ENCODE data around the gene NSUN7.

The NSUN7 gene

DNA sequence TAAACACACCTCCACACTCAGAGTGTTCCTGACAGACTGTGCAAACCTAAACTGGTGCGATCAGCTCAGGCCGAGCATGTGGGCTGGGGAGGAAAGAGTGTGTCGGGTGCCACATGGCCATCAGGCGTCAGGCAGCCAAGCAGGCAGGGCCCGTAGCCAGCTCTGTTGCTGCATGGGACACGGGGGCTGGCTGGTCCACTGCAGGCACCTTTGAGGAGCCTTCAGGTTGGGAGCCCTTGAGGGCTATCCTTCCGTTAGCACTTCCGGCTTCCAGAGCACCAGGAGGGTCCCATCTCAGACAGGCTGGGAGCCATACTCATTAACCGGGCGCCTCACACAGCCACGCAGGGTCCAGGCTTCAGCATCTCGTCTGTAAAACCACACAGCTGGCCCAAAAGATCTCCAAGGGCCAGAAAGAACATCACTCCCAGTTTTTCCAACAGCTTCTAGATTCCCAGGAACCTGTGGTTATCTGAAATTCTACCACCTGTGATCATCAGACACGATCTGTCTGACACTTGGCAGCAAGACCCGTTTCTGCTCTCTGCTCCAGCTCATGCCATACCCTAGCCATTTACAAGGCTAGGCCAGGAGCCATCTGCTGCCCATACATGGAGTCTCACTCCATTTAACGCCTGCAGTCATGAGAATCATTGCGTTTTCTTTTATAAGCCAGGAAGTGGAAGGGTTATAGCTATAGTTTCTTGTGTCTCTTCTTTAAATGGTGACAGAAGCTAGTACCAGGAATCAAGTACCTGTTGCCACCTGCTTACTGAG, 87.5 kb downstream of the NSUN7 start:
- ATAC-seq (replicated peaks), result no peak
- no peak for DNase-seq
- Mint-ChIP-seq H3K27me3 (peaks cover 15 to 29% of the 10 kb centered on the region in 2 donors), H3K4me3 (no peak overlapping the region), H3K4me1 (ENCODE audit: low read depth in 2 of 2) (no peaks in the 10 kb centered on the region), H3K9me3 (no peaks in the 10 kb centered on the region), H3K36me3 (ENCODE audit: insufficient read depth) (no peaks in the 10 kb centered on the region), H3K27ac (no peak overlapping the region)

DNA sequence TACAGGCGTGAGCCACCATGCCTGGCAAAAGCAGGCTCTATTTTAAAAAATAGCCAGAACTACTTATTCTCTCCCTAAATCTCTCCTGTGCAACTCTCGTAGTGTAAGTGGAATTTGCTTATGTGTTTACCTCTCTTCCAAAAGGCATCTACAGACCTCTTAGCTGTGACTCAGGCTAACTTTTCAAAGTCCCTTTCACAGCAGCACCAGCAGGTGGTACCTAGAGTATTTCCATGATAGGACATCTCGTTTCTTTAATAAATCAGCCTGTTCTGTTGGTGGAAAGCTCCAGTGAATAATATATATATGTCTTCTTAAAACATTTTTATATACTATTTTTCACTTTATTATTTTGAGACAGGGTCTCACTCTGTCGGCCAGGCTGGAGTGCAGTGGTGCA, 89.0 kb downstream of the NSUN7 start:
- Mint-ChIP-seq H3K9me3 (no peaks in the 10 kb centered on the region), H3K27ac (no peak overlapping the region), H3K4me1 (ENCODE audit: low read depth in 2 of 2) (no peaks in the 10 kb centered on the region), H3K4me3 (no peak overlapping the region), H3K36me3 (ENCODE audit: insufficient read depth) (no peaks in the 10 kb centered on the region), H3K27me3 (peaks cover 15 to 16% of the 10 kb centered on the region in 2 donors)
- ATAC-seq (replicated peaks), result no peak
- DNase-seq, result no peak

DNA sequence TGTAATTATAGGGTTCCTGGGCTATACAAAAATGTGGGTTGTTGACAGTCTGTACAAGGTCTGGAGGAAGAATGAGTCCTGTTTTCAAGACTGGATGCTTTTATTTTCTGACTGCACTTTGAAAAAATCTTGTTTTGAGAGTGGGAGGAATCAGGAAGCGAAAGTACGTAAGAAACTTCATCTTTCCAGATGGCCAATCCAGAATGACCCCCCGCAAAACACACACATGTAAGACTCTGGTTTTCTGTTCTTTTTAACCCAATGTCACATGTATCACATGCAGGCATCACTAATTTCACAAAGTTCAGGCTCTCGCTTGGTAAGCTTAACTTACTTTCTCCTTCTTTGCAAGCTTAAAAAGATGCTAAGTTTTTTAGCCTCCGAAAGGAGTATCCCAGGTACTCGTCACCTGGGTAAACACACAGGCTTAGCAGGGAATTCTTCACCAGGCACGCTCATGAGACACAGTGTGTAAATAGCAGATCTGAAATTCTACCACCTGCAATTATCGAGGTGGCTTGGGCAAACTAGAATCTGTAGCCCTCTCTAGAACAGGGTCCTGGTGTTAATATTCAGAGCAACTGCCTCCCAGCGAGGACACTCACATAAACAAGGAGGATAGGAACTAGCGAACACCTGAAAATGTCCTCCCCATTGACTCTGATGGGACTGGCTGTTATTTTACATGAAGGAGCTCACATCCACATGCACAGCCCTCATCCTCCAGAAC, 90.7 kb downstream of the NSUN7 start:
- Mint-ChIP-seq H3K4me1 (ENCODE audit: low read depth in 2 of 2) (no peaks in the 10 kb centered on the region), H3K27me3 (peaks cover 7 to 16% of the 10 kb centered on the region in 2 donors), H3K27ac (no peak overlapping the region), H3K4me3 (no peak overlapping the region), H3K9me3 (no peaks in the 10 kb centered on the region), H3K36me3 (ENCODE audit: insufficient read depth) (no peaks in the 10 kb centered on the region)
- no peak for DNase-seq
- no peak for ATAC-seq (replicated peaks)

DNA sequence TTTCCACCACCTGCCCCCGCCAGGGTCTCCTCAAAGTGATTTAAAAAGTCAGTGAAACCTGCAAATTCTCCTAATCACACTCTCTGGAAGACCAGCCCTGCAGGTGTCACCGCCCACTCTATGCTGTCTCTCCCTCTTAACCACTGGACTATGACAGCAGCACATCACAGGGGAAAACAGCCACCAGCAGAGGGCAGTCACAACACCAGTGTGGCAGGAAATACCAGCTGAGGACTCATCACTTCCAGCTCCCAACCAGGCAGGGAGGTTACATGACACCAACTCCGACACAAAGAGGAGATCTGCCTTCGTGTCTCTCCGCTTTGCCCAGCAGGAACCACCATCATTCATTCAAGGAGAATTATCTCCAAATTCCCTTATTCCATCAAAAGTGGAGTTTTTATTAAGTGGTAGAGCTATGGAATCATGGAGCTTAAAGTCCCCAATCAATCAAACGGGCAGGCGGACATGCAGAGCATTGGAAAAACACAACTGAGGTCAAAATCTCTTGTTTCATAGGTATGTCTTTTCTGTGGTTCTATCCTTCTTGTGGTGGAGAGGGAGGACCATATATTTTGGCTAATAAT, 91.3 kb downstream of the NSUN7 start:
- Mint-ChIP-seq H3K4me3 (no peak overlapping the region), H3K9me3 (no peaks in the 10 kb centered on the region), H3K36me3 (ENCODE audit: insufficient read depth) (no peaks in the 10 kb centered on the region), H3K4me1 (ENCODE audit: low read depth in 2 of 2) (no peaks in the 10 kb centered on the region), H3K27ac (no peak overlapping the region), H3K27me3 (peaks cover 7 to 16% of the 10 kb centered on the region in 2 donors)
- DNase-seq (peak; percentile 17 to 49 (median 21)), ATAC-seq (replicated peaks) (peak; percentile 45)

DNA sequence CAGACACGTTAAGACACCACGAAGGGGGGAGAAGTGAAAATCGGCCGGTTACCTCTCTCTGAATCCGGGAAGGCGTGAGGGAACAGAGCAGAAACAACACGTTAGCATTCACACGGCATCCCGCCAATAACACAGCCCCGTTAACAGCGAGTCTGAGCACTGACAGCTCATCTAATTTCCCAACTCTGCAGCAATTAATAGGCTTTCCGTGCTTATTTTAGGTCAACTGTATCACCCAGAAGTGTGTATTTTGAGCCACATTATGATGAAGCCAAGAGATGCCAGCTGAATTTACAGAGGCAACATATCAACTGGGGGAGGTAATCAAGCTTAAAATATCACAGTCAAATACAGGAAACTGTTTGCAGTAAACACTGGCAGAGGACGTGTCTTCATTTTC, 92.6 kb downstream of the NSUN7 start:
- DNase-seq (no peak), ATAC-seq (replicated peaks) (no peak)
- Mint-ChIP-seq H3K27me3 (peaks cover 7 to 16% of the 10 kb centered on the region in 2 donors), H3K9me3 (no peaks in the 10 kb centered on the region), H3K27ac (no peak overlapping the region), H3K36me3 (ENCODE audit: insufficient read depth) (no peaks in the 10 kb centered on the region), H3K4me3 (no peak overlapping the region), H3K4me1 (ENCODE audit: low read depth in 2 of 2) (no peaks in the 10 kb centered on the region)

DNA sequence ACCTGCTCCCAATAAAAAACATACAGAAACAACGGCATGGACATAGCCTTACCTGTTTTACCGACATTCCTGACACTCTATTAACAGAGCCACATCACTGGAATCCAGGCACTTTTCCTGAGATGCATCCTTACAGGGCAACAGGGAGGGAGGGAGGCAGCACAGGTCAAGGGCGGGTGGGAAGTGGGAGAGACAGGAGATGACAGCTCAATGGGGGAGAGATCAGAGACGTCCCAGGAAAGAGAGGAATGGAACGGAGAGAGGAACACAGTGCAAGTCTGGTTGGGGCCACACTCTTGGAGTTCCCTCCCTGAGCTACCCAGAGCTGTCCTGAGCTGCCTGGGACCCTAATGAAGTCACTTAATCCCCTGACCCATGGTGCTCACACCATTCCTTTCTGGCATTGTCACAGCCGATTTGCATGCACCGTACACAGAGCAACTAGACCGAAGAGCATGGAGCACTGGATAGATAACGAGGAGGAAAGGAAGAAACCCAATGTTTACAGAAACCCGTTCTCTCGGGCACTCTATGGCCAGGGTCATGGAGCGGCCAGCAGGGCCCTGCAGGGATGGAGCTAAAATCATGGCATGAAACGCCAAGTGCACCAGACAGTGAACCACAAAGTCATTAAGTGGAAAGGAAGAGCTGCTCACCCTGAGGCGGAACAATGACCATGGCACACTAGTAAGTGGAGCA, 93.1 kb downstream of the NSUN7 start:
- no peak for DNase-seq
- Mint-ChIP-seq H3K36me3 (ENCODE audit: insufficient read depth) (no peaks in the 10 kb centered on the region), H3K4me3 (no peak overlapping the region)

DNA sequence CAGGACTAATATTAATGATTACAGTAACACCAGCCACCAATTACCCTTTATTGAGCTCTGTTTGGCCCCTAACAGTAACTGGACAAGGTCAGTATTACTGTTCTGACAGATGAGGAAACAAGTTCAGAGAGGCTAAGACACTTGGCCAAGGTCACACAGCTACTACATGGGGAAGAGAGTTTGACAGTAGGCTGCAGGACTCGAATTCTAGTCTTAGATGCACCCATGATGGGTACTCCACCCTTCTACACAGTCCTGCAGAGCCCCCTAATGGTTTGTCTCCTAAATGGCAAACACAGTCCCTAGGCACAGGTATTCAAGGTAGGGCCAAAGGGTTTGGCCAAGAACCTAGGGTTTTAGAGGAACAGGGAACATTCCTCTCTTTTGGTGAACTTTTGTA, 93.9 kb downstream of the NSUN7 start:
- DNase-seq, result no peak
- H3K36me3 Mint-ChIP-seq (ENCODE audit: insufficient read depth), result no peaks in the 10 kb centered on the region
- H3K27me3 Mint-ChIP-seq, result peaks cover 12 to 21% of the 10 kb centered on the region in 2 donors
- no peaks in the 10 kb centered on the region for H3K4me1 Mint-ChIP-seq (ENCODE audit: low read depth in 2 of 2)
- H3K4me3 Mint-ChIP-seq, result no peak overlapping the region
- no peak overlapping the region for H3K27ac Mint-ChIP-seq
- peak; percentile 41 for ATAC-seq (replicated peaks)
- H3K9me3 Mint-ChIP-seq, result no peaks in the 10 kb centered on the region

More for the DNA sequence above, 93.1 kb downstream of the NSUN7 start:
- H3K9me3 Mint-ChIP-seq, result no peaks in the 10 kb centered on the region
- no peak overlapping the region for H3K27ac Mint-ChIP-seq
- no peak for ATAC-seq (replicated peaks)
- H3K4me1 Mint-ChIP-seq (ENCODE audit: low read depth in 2 of 2), result no peaks in the 10 kb centered on the region
- H3K27me3 Mint-ChIP-seq, result peaks cover 7 to 16% of the 10 kb centered on the region in 2 donors

DNA sequence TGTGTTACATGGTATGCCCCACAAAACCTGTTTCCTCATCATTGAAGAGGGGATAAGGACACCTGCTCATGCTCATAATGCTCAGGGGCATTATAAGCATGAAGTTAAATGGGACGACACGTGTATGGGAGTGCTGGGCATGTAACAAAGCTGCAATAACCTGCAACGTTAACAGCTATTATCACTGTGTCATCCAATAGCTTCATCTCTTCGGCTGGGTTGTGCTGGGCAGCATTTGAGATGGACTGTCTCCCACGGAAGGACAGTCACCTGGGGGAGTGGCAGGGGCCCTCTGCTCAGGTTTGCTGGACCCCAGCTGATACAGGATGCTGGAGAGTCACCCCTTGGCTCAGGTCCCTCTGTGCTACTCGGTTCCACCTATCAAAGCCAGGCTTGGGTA, 94.5 kb downstream of the NSUN7 start:
- ATAC-seq (replicated peaks), result no peak
- H3K36me3 Mint-ChIP-seq (ENCODE audit: insufficient read depth), result no peaks in the 10 kb centered on the region

DNA sequence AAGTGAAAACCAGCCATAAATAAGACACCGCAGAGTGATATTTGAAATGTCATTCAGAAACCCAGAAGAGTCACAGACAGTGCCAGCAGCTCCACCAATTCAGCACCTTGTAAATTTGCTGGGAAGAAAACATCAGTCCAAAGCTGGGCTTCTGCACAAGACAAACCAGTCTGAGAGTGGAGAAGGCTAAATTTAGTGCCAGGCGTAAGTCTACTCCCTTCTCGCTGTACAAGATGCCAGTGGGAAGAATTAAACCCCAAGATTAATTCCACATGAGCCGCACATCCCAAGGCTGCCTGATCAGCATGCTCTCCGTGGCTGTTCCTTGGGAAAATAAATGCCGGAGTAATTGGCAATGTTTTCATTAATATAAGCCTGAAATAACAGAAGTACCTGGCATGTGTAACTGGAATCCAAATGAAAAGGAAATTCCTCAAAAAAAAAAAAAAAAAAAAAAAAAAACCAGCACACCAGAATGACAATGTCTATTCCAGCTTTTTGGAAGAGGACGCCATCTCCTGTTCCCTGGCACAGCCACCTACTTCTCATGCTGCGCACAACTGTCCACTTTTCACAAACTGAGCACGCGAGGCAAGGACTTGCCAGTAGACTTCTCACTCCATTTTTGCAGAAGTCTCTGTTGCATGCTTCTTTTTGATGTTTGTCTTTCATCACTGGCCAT, 95.5 kb downstream of the NSUN7 start:
- H3K4me3 Mint-ChIP-seq, result no peak overlapping the region
- no peaks in the 10 kb centered on the region for H3K9me3 Mint-ChIP-seq
- no peaks in the 10 kb centered on the region for H3K36me3 Mint-ChIP-seq (ENCODE audit: insufficient read depth)
- no peak for DNase-seq
- H3K4me1 Mint-ChIP-seq (ENCODE audit: low read depth in 2 of 2), result no peaks in the 10 kb centered on the region
- peaks cover 17 to 25% of the 10 kb centered on the region in 2 donors for H3K27me3 Mint-ChIP-seq
- no peak for ATAC-seq (replicated peaks)
- H3K27ac Mint-ChIP-seq, result no peak overlapping the region

More for the DNA sequence above, 94.5 kb downstream of the NSUN7 start:
- H3K4me3 Mint-ChIP-seq, result no peak overlapping the region
- no peaks in the 10 kb centered on the region for H3K9me3 Mint-ChIP-seq
- no peak for DNase-seq
- H3K27ac Mint-ChIP-seq, result no peak overlapping the region
- H3K4me1 Mint-ChIP-seq (ENCODE audit: low read depth in 2 of 2), result no peaks in the 10 kb centered on the region
- H3K27me3 Mint-ChIP-seq, result peaks cover 17 to 25% of the 10 kb centered on the region in 2 donors

DNA sequence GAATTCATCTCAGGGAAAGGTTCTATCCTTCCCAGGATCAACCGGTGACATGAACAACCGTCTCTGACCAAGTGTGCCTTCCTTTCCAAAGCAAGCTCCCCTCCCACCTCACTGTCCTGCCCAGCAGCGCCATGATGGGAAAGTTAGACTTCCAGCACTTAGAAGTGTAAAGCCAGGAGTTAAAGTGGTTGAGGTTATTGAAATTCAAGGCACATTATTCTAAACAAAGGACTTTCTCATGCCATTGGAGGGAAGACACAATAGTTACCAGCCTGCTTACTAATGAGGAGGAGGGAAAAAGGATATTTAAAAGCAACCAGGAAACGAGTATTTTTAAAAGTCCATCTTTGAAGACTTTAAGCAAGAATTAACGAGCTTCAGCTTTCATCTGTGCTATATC, 96.8 kb downstream of the NSUN7 start:
- ATAC-seq (replicated peaks), result no peak
- Mint-ChIP-seq H3K27me3 (peaks cover 17 to 18% of the 10 kb centered on the region in 2 donors), H3K36me3 (ENCODE audit: insufficient read depth) (no peaks in the 10 kb centered on the region), H3K4me3 (no peak overlapping the region), H3K27ac (no peak overlapping the region), H3K9me3 (no peaks in the 10 kb centered on the region), H3K4me1 (ENCODE audit: low read depth in 2 of 2) (no peaks in the 10 kb centered on the region)
- no peak for DNase-seq

DNA sequence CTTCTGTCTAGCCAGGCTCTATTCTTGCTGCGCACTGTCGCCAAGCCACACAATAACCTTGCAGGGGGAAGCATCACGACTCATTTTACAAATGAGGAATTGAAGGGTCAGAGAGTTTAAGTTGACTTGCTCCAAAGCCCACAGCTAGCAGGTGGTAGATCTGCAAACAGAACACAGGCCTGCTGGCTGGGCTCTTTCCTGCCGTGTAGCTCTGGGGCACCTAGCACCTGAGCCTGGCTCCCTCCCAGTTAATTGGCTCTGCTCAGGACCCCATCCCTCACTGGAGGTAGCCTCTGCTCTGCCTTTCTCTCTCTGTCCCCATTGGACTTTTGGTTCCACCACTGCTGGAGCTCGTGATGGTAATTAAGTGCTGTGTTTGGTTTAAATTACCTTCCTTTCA, 98.5 kb downstream of the NSUN7 start:
- DNase-seq (no peak), ATAC-seq (replicated peaks) (no peak)
- no peak overlapping the region for H3K4me3 Mint-ChIP-seq
- H3K36me3 Mint-ChIP-seq (ENCODE audit: insufficient read depth), result no peaks in the 10 kb centered on the region
- peaks cover 15 to 19% of the 10 kb centered on the region in 2 donors for H3K27me3 Mint-ChIP-seq
- no peak overlapping the region for H3K27ac Mint-ChIP-seq
- H3K4me1 Mint-ChIP-seq (ENCODE audit: low read depth in 2 of 2), result no peaks in the 10 kb centered on the region
- H3K9me3 Mint-ChIP-seq, result no peaks in the 10 kb centered on the region

DNA sequence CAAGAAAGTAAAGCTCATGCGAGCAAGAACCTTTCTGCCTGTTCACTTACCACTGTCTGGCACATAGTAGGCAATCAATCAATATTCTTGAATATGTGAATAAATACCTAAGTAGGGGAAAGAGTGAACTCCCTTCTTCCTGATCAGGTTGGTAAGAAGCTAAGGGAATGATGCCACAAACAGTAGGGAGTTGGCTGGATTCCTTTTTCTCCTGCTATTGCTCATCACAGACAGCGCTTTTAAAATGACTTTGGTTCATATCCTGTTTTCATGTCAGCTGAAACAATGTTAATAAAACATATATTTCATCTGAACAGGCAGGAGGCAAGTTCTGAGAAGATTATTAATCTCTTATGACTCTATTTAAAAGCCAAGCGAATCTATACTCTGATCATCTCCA, 99.2 kb downstream of the NSUN7 start:
- ATAC-seq (replicated peaks), result no peak
- peaks cover 22 to 26% of the 10 kb centered on the region in 2 donors for H3K27me3 Mint-ChIP-seq
- H3K4me3 Mint-ChIP-seq, result no peak overlapping the region
- H3K27ac Mint-ChIP-seq, result no peak overlapping the region
- DNase-seq, result no peak
- H3K4me1 Mint-ChIP-seq (ENCODE audit: low read depth in 2 of 2), result no peaks in the 10 kb centered on the region
- no peaks in the 10 kb centered on the region for H3K9me3 Mint-ChIP-seq
- no peaks in the 10 kb centered on the region for H3K36me3 Mint-ChIP-seq (ENCODE audit: insufficient read depth)

DNA sequence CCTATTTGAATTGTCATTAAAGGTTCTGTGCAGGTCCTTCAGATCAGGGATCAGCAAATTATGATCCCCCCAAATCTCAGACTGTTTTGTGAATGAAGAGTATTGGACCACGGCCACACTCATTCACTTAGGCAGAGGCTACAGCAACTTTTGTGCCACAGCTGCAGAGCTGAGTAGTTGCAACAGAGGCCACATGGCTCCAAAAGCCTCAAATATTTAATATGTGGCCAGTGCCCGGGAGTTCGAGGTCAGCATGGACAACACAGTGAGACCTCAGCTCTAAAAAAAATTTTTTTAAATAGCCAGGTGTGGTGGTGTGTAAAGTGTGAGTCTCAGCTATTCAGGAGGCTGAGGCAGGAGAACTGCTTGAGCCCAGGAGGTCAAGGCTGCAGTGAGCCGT, 100.7 kb downstream of the NSUN7 start:
- H3K27me3 Mint-ChIP-seq, result peaks cover 35 to 39% of the 10 kb centered on the region in 2 donors
- no peaks in the 10 kb centered on the region for H3K36me3 Mint-ChIP-seq (ENCODE audit: insufficient read depth)
- no peak overlapping the region for H3K4me3 Mint-ChIP-seq
- H3K27ac Mint-ChIP-seq, result no peak overlapping the region
- H3K4me1 Mint-ChIP-seq (ENCODE audit: low read depth in 2 of 2), result no peaks in the 10 kb centered on the region
- ATAC-seq (replicated peaks) (no peak), DNase-seq (no peak)
- no peaks in the 10 kb centered on the region for H3K9me3 Mint-ChIP-seq

Measured in effector memory CD8-positive, alpha-beta T cell (primary cell).